ENCODE measurements around the gene NEUROD1. TPM values are rescaled to one million over a fixed set of nuclear protein-coding genes. Genes with fewer than 3 reads are reported as not detected.

Gene NEUROD1
- total RNA-seq, 1 experiment from 2014 or later = not detected

DNA sequence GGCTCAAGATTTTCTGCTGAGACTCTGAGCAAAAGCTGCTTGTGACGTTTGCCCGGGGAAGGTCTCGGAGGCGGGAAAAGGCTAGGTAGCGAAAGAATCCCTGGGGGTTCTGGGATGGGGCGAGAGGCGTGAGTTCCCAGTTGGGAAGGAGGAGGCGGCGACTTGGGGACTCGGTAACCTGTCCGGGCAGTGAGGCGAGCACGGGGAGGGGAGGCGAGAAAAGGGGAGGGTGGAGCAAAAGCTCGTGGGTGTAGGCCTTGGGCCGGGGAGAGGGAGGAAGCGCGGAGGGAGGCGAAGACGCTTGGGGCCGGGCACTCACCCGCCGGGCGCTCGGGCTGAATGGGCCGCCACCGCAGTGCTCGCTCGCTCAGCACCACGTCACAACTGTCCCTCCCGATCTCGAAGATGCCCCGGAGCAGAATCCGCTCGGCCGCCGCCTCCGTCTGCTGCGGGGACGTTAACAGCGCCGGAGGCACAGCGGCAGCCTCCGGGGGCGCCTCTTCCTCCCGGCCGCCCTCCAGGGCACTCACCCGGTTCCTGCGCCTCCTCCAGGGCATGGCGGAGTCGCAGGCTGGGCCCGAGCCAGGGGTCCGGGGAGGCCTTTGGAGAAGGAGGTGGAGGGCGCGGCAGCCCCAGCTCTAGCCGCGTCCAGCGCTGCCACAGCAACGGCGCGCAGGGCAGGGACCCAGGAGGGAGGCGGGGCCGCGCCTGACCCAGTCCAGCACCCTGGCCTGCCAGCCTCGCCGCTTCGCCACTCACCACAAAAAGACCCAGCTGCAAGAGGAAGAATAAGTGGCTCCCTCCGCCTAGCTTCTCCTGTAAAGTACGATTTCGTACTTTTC lies 23.6 kb downstream of the NEUROD1 start, which contains the start of gene CERKL:
Gene CERKL (minus strand): TSS at position 656 of the 842 bp plus-strand sequence. CDS start 99 bp downstream, at position 557.
- ChIA-PET POLR2A (ENCODE audit: unreplicated experiment) (no interaction called here), CTCF (interaction anchor here (0.6 kb wide), 1 partner anchor 580 kb away, joined by 4 read pairs; no protein-coding TSS in a partner anchor)
- peak; percentile 90 for ATAC-seq
- Histone ChIP-seq H4K20me1 (ENCODE audit: low read length) (no peaks in the 10 kb centered on the region), H3K4me1 (ENCODE audit: insufficient read depth, low read length) (0 out of 2 replicates have a peak, but pooled peaks cover 8% of the 10 kb centered on the region), H3K9ac (ENCODE audit: low read length) (peak within 1 kb of the TSS; percentile 39), H3K9me3 (ENCODE audit: low read length) (no peaks in the 10 kb centered on the region), H3K9me2 (replicated peaks; ENCODE audit: low read length) (no peaks in the 10 kb centered on the region), H3K27ac (ENCODE audit: low read length) (no peak within 1 kb of the TSS), H3K4me2 (ENCODE audit: low read length) (peak within 1 kb of the TSS; percentile 91), H3K79me2 (ENCODE audit: low read length) (no peaks in the 10 kb centered on the region), H2AFZ (ENCODE audit: low read length) (peak within 1 kb of the TSS; percentile 98), H3K27me3 (ENCODE audit: low read length) (no peaks in the 10 kb centered on the region), H3K36me3 (ENCODE audit: low read depth, low read length) (no peaks in the 10 kb centered on the region), H3K4me3 (ENCODE audit: low read length) (peak within 1 kb of the TSS; percentile 85), H3F3A (ENCODE audit: low read length, unreplicated experiment) (no peaks in the 10 kb centered on the region)
- DNase-seq = peak; percentile 76
- TF ChIP-seq EZH2phosphoT487 (IDR thresholded peaks at IDR 0.05; ENCODE audit: borderline replicate concordance, low read length) (no peak), EZH2 (IDR thresholded peaks at IDR 0.05; ENCODE audit: low read length, unreplicated experiment) (no peak)
- TF ChIP-seq, protein P1, sequence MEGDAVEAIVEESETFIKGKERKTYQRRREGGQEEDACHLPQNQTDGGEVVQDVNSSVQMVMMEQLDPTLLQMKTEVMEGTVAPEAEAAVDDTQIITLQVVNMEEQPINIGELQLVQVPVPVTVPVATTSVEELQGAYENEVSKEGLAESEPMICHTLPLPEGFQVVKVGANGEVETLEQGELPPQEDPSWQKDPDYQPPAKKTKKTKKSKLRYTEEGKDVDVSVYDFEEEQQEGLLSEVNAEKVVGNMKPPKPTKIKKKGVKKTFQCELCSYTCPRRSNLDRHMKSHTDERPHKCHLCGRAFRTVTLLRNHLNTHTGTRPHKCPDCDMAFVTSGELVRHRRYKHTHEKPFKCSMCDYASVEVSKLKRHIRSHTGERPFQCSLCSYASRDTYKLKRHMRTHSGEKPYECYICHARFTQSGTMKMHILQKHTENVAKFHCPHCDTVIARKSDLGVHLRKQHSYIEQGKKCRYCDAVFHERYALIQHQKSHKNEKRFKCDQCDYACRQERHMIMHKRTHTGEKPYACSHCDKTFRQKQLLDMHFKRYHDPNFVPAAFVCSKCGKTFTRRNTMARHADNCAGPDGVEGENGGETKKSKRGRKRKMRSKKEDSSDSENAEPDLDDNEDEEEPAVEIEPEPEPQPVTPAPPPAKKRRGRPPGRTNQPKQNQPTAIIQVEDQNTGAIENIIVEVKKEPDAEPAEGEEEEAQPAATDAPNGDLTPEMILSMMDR (conservative IDR thresholded peaks at IDR 0.05; ENCODE audit: low read depth, low read length) = no peak
- intact Hi-C loops (cut with micrococcal nuclease) = no loop called here
- BruUV-seq (replicated peaks) = no TSS peak

DNA sequence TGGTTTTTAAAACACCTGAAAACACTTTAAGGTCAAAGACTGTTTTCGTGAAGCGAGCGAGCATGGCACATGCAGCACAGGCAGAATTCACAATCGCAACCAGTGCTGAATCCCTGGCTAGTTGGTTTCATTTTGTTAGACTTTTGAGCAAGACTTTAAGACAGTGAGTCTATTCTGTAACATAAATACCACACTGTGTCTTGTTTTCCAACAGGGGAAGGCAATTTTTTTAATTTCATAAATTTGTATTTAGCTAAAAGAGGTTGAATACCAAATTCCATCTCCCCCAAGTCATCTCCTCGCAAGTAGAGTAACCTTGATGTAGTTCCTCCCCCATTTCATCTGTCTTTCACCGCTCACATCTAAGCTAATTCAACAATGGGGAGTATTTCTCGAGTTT lies 24.8 kb downstream of the NEUROD1 start:
- Histone ChIP-seq H3K36me3 (ENCODE audit: low read depth, low read length) (no peaks in the 10 kb centered on the region), H3K4me3 (ENCODE audit: low read length) (no peak overlapping the region), H3K4me2 (ENCODE audit: low read length) (no peak overlapping the region), H3K9me2 (replicated peaks; ENCODE audit: low read length) (no peaks in the 10 kb centered on the region), H3K4me1 (ENCODE audit: insufficient read depth, low read length) (0 out of 2 replicates have a peak, but pooled peaks cover 8% of the 10 kb centered on the region), H3K9ac (ENCODE audit: low read length) (no peak overlapping the region), H4K20me1 (ENCODE audit: low read length) (no peaks in the 10 kb centered on the region), H3K79me2 (ENCODE audit: low read length) (no peaks in the 10 kb centered on the region), H3K27ac (ENCODE audit: low read length) (no peak overlapping the region), H3K9me3 (ENCODE audit: low read length) (no peaks in the 10 kb centered on the region), H3K27me3 (ENCODE audit: low read length) (no peaks in the 10 kb centered on the region), H3F3A (ENCODE audit: low read length, unreplicated experiment) (no peaks in the 10 kb centered on the region), H2AFZ (ENCODE audit: low read length) (no peak overlapping the region)
- ChIA-PET POLR2A (ENCODE audit: unreplicated experiment) (interaction anchor here (0.6 kb wide), 1 partner anchor 12 kb away, joined by 3 read pairs; no protein-coding TSS in a partner anchor), CTCF (no interaction called here)
- intact Hi-C loops (cut with micrococcal nuclease) = no loop called here
- BruUV-seq (replicated peaks) = no TSS peak
- ATAC-seq (no peak), DNase-seq (no peak)
- TF ChIP-seq EZH2 (IDR thresholded peaks at IDR 0.05; ENCODE audit: low read length, unreplicated experiment) (no peak), EZH2phosphoT487 (IDR thresholded peaks at IDR 0.05; ENCODE audit: borderline replicate concordance, low read length) (no peak)
- TF ChIP-seq, protein P1 (conservative IDR thresholded peaks at IDR 0.05; ENCODE audit: low read depth, low read length) = no peak
